K562 (cell line): ENCODE data around the gene KCNQ2.

Experiments used
- BHLHE40 ChIP-seq: IDR thresholded peaks from 2 replicates; pipeline ENCODE4 v1.6.1; 2011; ENCODE audit warnings: low read length, improper control_type of control experiment
- BMI1 ChIP-seq: fragments of 150-350 bp; IDR thresholded peaks from 2 replicates; pipeline ENCODE4 v1.6.1; 2014; ENCODE audit warnings: low read length
- CREM ChIP-seq: IDR thresholded peaks from 2 replicates; pipeline ENCODE4 v1.6.1; 2014; ENCODE audit warnings: antibody characterized with exemption, low read depth
- PHB ChIP-seq: fragments of 250-450 bp; sonication (Bioruptor Pico); IDR thresholded peaks from 2 replicates; pipeline ENCODE4 v1.5.0; 2021
- POLR2A ChIP-seq: fragments of 450-650 bp; conservative IDR thresholded peaks from 2 replicates; pipeline ENCODE4 v1.6.1; 2016
- RAD51 ChIP-seq: fragments of 450-650 bp; IDR thresholded peaks from 2 replicates; pipeline ENCODE4 v1.7.1; 2016; ENCODE audit warnings: low read depth, mild to moderate bottlenecking, borderline replicate concordance
- STAT6 ChIP-seq: sonication (generic); formaldehyde crosslinking; IDR thresholded peaks from 2 replicates; pipeline ENCODE4 v1.8.1; 2023; ENCODE audit warnings: mild to moderate bottlenecking, missing genetic modification reagents
- TGIF2 ChIP-seq: sonication (generic); formaldehyde crosslinking; IDR thresholded peaks from 2 replicates; pipeline ENCODE4 v1.8.1; 2022; ENCODE audit warnings: mild to moderate bottlenecking, missing genetic modification reagents, moderate library complexity
- ZNF311 ChIP-seq: fragments of 250-450 bp; sonication (Bioruptor Pico); IDR thresholded peaks from 2 replicates; pipeline ENCODE4 v1.4.0; 2020; ENCODE audit warnings: mild to moderate bottlenecking, moderate library complexity

- TF ChIP-seq POLR2A (no peak), RAD51 (no peak), CREM (no peak), PHB (no peak), TGIF2 (CRISPR knock-in tag) (no peak), ZNF311 (CRISPR knock-in tag) (no peak), BHLHE40 (no peak), BMI1 (no peak), STAT6 (no peak)
Observed at GRCh38 chr20:63384336-63384735, 88.1 kb downstream of the KCNQ2 start.
